K562 (cell line): ENCODE results near the gene CYS1. TPM values are rescaled to one million over a fixed set of nuclear protein-coding genes. Genes with fewer than 3 reads are reported as not detected.
A peak's percentile ranks its signal among the peaks of the same experiment; 100 is the strongest.

Source experiments
- ATAC-seq: fragments of 200-7000 bp; cut with Tn5 transposase; 3 replicates; pipeline ENCODE4 v1.9.1; 2020; ENCODE audit warnings: moderate library complexity
- BruUV-seq: library from RNA; stranded (reverse); fragments of 400-500 nt; replicated peaks from 2 replicates; lab custom pipeline; 2021; lab: Mats Ljungman, UMichigan
- CTCF ChIA-PET: fragments of 300-600 bp; formaldehyde crosslinking; extraction: SDS; loops from one replicate; lab custom pipeline; 2021; ENCODE audit warnings: low intra/inter-chr PET ratio; lab: Yijun Ruan, JAX
- POLR2A ChIA-PET: fragments of 300-600, 350-650 bp; sonication (Branson Sonifier 250); formaldehyde crosslinking; extraction: SDS; loops from one replicate; lab custom pipeline; 2021; ENCODE audit warnings: antibody characterized with exemption, inconsistent platforms; lab: Yijun Ruan, JAX
- DNase-seq, 4 experiments: peaks; one replicate each; pipeline versions ENCODE4 v3.0.0 to v3.0.0-alpha.2; 2011 to 2018; ENCODE audit warnings: low spot score in 3 of 4, mixed read lengths in 3 of 4; ENCODE audit errors: extremely low read depth in 1 of 4
- FAIRE-seq: peaks from 2 replicates; lab custom pipeline; 2011; peaks lifted over from hg19 to GRCh38; lab: Jason Lieb, UNC
- H2AFZ ChIP-seq: 2 replicates; pipeline ENCODE4 v1.6.0; 2011; ENCODE audit warnings: low read depth, low read length, control low read depth, inconsistent platforms
- H3K27ac ChIP-seq: fragments of 200-600 bp; 3 replicates; pipeline ENCODE4 v1.8.0; 2011; ENCODE audit warnings: low read depth, mild to moderate bottlenecking, control low read depth, inconsistent platforms, low read length, moderate library complexity, mixed read lengths; ENCODE audit errors: extremely low read depth
- H3K27me3 ChIP-seq, 2 experiments: fragments of 300-600 bp in 1 of 2; 2 replicates in 1 of 2; 3 replicates in 1 of 2; pipeline versions ENCODE4 v1.6.0 to v1.8.0; 2011; ENCODE audit warnings: inconsistent platforms in 2 of 2, low read length in 2 of 2, mild to moderate bottlenecking in 1 of 2, mixed read lengths in 1 of 2, moderate library complexity in 1 of 2; ENCODE audit not compliant: control insufficient read depth in 2 of 2, insufficient read depth in 2 of 2
- H3K36me3 ChIP-seq: fragments of 300-600 bp; 3 replicates; pipeline ENCODE4 v1.8.0; 2011; ENCODE audit warnings: mild to moderate bottlenecking, low read length, inconsistent platforms; ENCODE audit not compliant: control insufficient read depth, insufficient read depth
- H3K4me1 ChIP-seq, 2 experiments: fragments of 200-600 bp in 1 of 2; replicated peaks in 1 of 2; 2 replicates in 1 of 2; 3 replicates in 1 of 2; pipeline versions ENCODE4 v1.5.1 to v1.8.0; 2011; ENCODE audit warnings: inconsistent platforms in 2 of 2, low read length in 2 of 2, mild to moderate bottlenecking in 1 of 2, mixed read lengths in 1 of 2, moderate library complexity in 1 of 2; ENCODE audit not compliant: control insufficient read depth in 2 of 2, insufficient read depth in 2 of 2
- H3K4me2 ChIP-seq: 2 replicates; pipeline ENCODE4 v1.6.1; 2011; ENCODE audit warnings: low read length, control low read depth, inconsistent platforms, mixed read lengths; ENCODE audit not compliant: insufficient read depth
- H3K4me3 ChIP-seq: fragments of 200-600 bp; sonication (generic), shearing (Covaris generic); 2 replicates; pipeline ENCODE4 v1.5.1; 2016; ENCODE audit warnings: control low read depth, inconsistent platforms
- H3K79me2 ChIP-seq: fragments of 200-600 bp; 3 replicates; pipeline ENCODE4 v1.8.0; 2011; ENCODE audit warnings: low read length, inconsistent platforms; ENCODE audit not compliant: control insufficient read depth, insufficient read depth
- H3K9ac ChIP-seq, 2 experiments: 2 replicates each; pipeline versions ENCODE4 v1.6.0 to v1.6.1; 2011; ENCODE audit warnings: low read depth in 2 of 2, low read length in 2 of 2, control low read depth in 1 of 2, inconsistent platforms in 1 of 2, mild to moderate bottlenecking in 1 of 2, mixed read lengths in 1 of 2; ENCODE audit not compliant: insufficient read depth in 1 of 2
- H3K9me1 ChIP-seq: one replicate; pipeline ENCODE4 v1.6.0; 2011; ENCODE audit warnings: inconsistent platforms, mild to moderate bottlenecking, low read length, moderate library complexity; ENCODE audit not compliant: control insufficient read depth, insufficient read depth
- H3K9me3 ChIP-seq: replicated peaks from 2 replicates; pipeline ENCODE4 v1.5.1; 2011; ENCODE audit warnings: low read depth, low read length, inconsistent platforms; ENCODE audit not compliant: control insufficient read depth, insufficient read depth
- H4K20me1 ChIP-seq: replicated peaks from 2 replicates; pipeline ENCODE4 v1.6.1; 2011; ENCODE audit warnings: low read length, inconsistent platforms, mixed read lengths; ENCODE audit not compliant: control insufficient read depth, insufficient read depth
- ATF1 ChIP-seq, 2 experiments: fragments of 450-650 bp in 1 of 2; IDR thresholded peaks; 2 replicates each; pipeline ENCODE4 v1.6.1; 2016; ENCODE audit warnings: missing compliant biosample characterization in 1 of 2, missing genetic modification characterization in 1 of 2
- ATF7 ChIP-seq: fragments of 450-650 bp; IDR thresholded peaks from 2 replicates; pipeline ENCODE4 v1.7.1; 2014; ENCODE audit warnings: mild to moderate bottlenecking, moderate library complexity
- DNMT1 ChIP-seq: fragments of 450-650 bp; IDR thresholded peaks from 2 replicates; pipeline ENCODE4 v1.6.1; 2016; ENCODE audit warnings: antibody characterized with exemption, mild to moderate bottlenecking
- ERF ChIP-seq: fragments of 450-650 bp; formaldehyde crosslinking; IDR thresholded peaks from 2 replicates; pipeline ENCODE4 v1.4.0; 2020; ENCODE audit warnings: mild to moderate bottlenecking, mixed read lengths
- HOMEZ ChIP-seq: fragments of 250-450 bp; sonication (Bioruptor Pico); IDR thresholded peaks from 2 replicates; pipeline ENCODE4 v1.4.0; 2020; ENCODE audit warnings: mild to moderate bottlenecking, moderate library complexity
- IRF2 ChIP-seq: sonication (generic); formaldehyde crosslinking; IDR thresholded peaks from 2 replicates; pipeline ENCODE4 v1.8.1; 2022; ENCODE audit warnings: mild to moderate bottlenecking, missing genetic modification reagents
- MIER1 ChIP-seq: fragments of 450-650 bp; IDR thresholded peaks from 2 replicates; pipeline ENCODE4 v1.6.1; 2016; ENCODE audit warnings: antibody characterized with exemption, mild to moderate bottlenecking, low read depth
- NBN ChIP-seq: fragments of 450-650 bp; IDR thresholded peaks from 2 replicates; pipeline ENCODE4 v1.6.1; 2016; ENCODE audit warnings: low read depth, mild to moderate bottlenecking
- RREB1 ChIP-seq: fragments of 250-450 bp; sonication (Bioruptor Pico); IDR thresholded peaks from 2 replicates; pipeline ENCODE4 v1.4.0; 2020
- SMARCA5 ChIP-seq: fragments of 450-650 bp; IDR thresholded peaks from 2 replicates; pipeline ENCODE4 v1.6.1; 2016
- SPI1 ChIP-seq: IDR thresholded peaks from 2 replicates; pipeline ENCODE4 v1.6.1; 2011; ENCODE audit warnings: low read depth, low read length, control low read depth, borderline replicate concordance
- ZNF253 ChIP-seq: fragments of 250-450 bp; sonication (Bioruptor Pico); conservative IDR thresholded peaks from 2 replicates; pipeline ENCODE4 v1.6.1; 2021; ENCODE audit warnings: mild to moderate bottlenecking
- ZNF561 ChIP-seq: fragments of 450-650 bp; formaldehyde crosslinking; conservative IDR thresholded peaks from 2 replicates; pipeline ENCODE4 v1.4.0; 2020; ENCODE audit warnings: mild to moderate bottlenecking, moderate library complexity
- WGBS: fragments of 100-300 bp; shearing (Covaris generic); methylation state at CpG from one replicate; pipeline ENCODE4 v1.1.6; 2016; ENCODE audit warnings: low coverage, mixed read lengths; ENCODE audit not compliant: insufficient coverage; ENCODE audit errors: missing lambda C conversion rate; 5-methylcytosine and 5-hydroxymethylcytosine counted together
- in situ Hi-C: fragments of 300-500 bp; cut with MboI; formaldehyde crosslinking; loops from 4 replicates; pipeline ENCODE4 v1.15.0; 2018; ENCODE audit warnings: inconsistent platforms, mixed read lengths
- intact Hi-C: fragments of 100-400 bp; cut with micrococcal nuclease; formaldehyde crosslinking; loops from 2 replicates; pipeline ENCODE4 v1.14.2; 2022
- polyA plus RNA-seq, 8 experiments: library from polyadenylated mRNA; depleted of rRNA in 4 of 8; stranded (reverse) in 5 of 8; unstranded in 3 of 8; fragments of >200 nt; fragmentation: Nextera tagmentation in 2 of 8; fragmentation: Illumina TruSeq in 1 of 8; extraction: Ambion mirVana in 2 of 8; extraction: Trizol in 1 of 8; gene quantifications; 2 replicates each; pipeline versions ENCODE4 v1.2.1 to v1.2.3, GENCODE V29; 2011 to 2014; ENCODE audit warnings: inconsistent platforms in 1 of 8, missing spikeins in 1 of 8
- total RNA-seq, 7 experiments: library from RNA; depleted of rRNA in 6 of 7; stranded (reverse); fragments of >200 nt in 6 of 7; fragmentation: Illumina TruSeq in 2 of 7; extraction: Trizol in 2 of 7; gene quantifications; 2 replicates each; pipeline versions ENCODE4 v1.2.1 to v1.2.3, GENCODE V29; 2011 to 2021; ENCODE audit warnings: low replicate concordance in 1 of 7
- TF ChIP-seq, protein P1 (sequence below): conservative IDR thresholded peaks from 2 replicates; pipeline ENCODE4 v1.6.1; 2011; ENCODE audit warnings: low read depth, mild to moderate bottlenecking, low read length; ENCODE audit not compliant: control insufficient read depth

Gene CYS1
- total and polyA plus RNA-seq, 9 of the 15 experiments (the other 6 are each of a cell fraction or from before 2014, with no cell fraction given), result 0.11 to 0.13 TPM; not detected in 7

DNA sequence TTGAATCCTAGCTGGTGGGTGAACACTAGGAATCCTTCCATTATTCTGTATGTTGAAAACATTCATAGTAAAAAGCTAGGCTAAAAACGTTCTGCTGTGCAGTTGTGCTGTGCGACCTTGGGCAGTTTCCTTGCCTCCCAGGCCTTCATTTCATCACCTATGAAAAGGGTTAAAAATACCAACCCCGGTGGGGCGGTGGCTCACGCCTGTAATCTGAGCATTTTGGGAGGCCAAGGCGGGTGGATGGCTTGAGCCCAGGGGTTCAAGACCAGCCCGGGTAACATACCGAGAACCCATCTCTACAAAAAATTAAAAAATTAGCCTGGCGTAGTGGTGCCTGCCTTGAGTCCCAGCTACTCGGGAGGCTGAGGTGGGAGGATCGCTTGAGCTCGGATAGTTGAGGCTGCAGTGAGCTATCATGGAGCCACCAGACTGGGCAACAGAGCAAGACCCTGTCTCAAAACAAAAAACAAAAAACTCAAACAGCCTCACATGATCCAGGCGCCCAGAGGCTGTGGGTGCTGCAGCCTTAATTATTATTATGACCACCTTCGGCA is 39.5 kb upstream of the CYS1 start:
- Histone ChIP-seq H3K9me1 (no peaks in the 10 kb centered on the region), H3K4me1 (peaks cover 14 to 25% of the 10 kb centered on the region in 2 experiments), H3K9me3 (no peaks in the 10 kb centered on the region), H3K27ac (peak overlapping the region; percentile 99), H3K79me2 (peaks cover 58% of the 10 kb centered on the region), H3K9ac (peak overlapping the region; percentile 94 to 100), H2AFZ (peak overlapping the region; percentile 88), H3K27me3 (no peaks in the 10 kb centered on the region), H4K20me1 (no peaks in the 10 kb centered on the region; the same call in 1 of the 2 replicates), H3K4me2 (peak overlapping the region; percentile 95), H3K36me3 (peaks cover 17% of the 10 kb centered on the region), H3K4me3 (peak overlapping the region; percentile 84)
- CTCF ChIA-PET, result interaction anchor here (1.2 kb wide), 1 partner anchor 315 kb away, joined by 3 read pairs; no protein-coding TSS in a partner anchor
- in situ Hi-C loops, result loop anchor here (5.0 kb wide), 1 partner anchor 318 kb away; no protein-coding TSS in a partner anchor
- ATAC-seq, result no peak
- peak; percentile 35 for FAIRE-seq
- intact Hi-C loops, result loop anchor here (5.0 kb wide), 1 partner anchor 183 kb away; the partner anchor contains the start of gene HPCAL1
- POLR2A ChIA-PET, result interaction anchor here (0.6 to 3.6 kb wide), 8 partner anchors 9 to 160 kb away, joined by 3 to 10 read pairs (median 4); no protein-coding TSS in a partner anchor
- BruUV-seq, result TSS peak; percentile 23
- DNase-seq, result peak in 1 of 4 experiments; percentile 4
- WGBS, result 27% methylated on average over 14 of the region's 14 CpGs
- TF ChIP-seq ERF (CRISPR knock-in tag), result 0 out of 2 replicates have a peak, but pooled peaks have one; percentile 59
- no peak for TF ChIP-seq ZNF253
- no peak for TF ChIP-seq ZNF561 (CRISPR knock-in tag)
- TF ChIP-seq, protein P1, sequence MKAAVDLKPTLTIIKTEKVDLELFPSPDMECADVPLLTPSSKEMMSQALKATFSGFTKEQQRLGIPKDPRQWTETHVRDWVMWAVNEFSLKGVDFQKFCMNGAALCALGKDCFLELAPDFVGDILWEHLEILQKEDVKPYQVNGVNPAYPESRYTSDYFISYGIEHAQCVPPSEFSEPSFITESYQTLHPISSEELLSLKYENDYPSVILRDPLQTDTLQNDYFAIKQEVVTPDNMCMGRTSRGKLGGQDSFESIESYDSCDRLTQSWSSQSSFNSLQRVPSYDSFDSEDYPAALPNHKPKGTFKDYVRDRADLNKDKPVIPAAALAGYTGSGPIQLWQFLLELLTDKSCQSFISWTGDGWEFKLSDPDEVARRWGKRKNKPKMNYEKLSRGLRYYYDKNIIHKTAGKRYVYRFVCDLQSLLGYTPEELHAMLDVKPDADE, result no peak
- TF ChIP-seq DNMT1, result 0 out of 2 replicates have a peak, but pooled peaks have one; percentile 25
- TF ChIP-seq MIER1, result peak; percentile 67; the same call in 1 of the 2 replicates
- TF ChIP-seq IRF2 (CRISPR knock-in tag), result no peak
- no peak for TF ChIP-seq ATF1 (CRISPR knock-in tag; IDR thresholded peaks at IDR 0.05)
- TF ChIP-seq ATF1 (tag; IDR thresholded peaks at IDR 0.05), result no peak
- TF ChIP-seq RREB1 (CRISPR knock-in tag), result 0 out of 2 replicates have a peak, but pooled peaks have one; percentile 15
- 0 out of 2 replicates have a peak, but pooled peaks have one; percentile 63 for TF ChIP-seq NBN
- TF ChIP-seq ATF7, result no peak
- TF ChIP-seq SPI1, result no peak
- no peak for TF ChIP-seq HOMEZ (CRISPR knock-in tag)
- peak; percentile 98 for TF ChIP-seq SMARCA5
